HG03066 (cell line): ENCODE results near the gene DLG2.
"Not testable (repeated sequence)": the region's sequence is repeated elsewhere in the genome, so short reads cannot be mapped to it uniquely, and the experiment has no call there.

Experiments
- ATAC-seq: cut with Tn5 transposase; IDR thresholded peaks from one replicate; pipeline ENCODE4 v1.9.1; 2021; ENCODE audit warnings: low read depth; ENCODE audit not compliant: unreplicated experiment

Gene DLG2

GRCh38 chr11:85257837-85258236 is 369.3 kb downstream of the DLG2 start:
- ATAC-seq, result no peak

DNA sequence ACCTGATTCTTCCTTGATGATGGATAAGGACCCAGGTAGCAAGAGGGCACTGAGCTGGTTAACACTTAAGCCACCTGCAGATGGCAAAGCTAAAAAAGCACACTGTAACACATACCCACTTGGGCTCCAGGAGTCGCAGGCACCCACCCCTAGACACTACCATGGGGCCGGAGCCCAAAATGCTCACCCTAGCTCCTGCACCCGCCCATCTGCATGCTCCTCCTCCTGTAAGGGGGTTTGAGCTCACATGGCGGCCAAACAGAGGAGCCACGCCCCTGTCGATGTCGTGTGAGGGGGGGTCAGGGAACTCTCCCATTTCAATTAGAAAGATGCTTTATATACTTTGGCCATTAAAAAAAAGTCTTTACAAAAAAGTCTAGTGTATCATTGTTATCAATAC is 370.7 kb downstream of the DLG2 start:
- no peak for ATAC-seq

DNA sequence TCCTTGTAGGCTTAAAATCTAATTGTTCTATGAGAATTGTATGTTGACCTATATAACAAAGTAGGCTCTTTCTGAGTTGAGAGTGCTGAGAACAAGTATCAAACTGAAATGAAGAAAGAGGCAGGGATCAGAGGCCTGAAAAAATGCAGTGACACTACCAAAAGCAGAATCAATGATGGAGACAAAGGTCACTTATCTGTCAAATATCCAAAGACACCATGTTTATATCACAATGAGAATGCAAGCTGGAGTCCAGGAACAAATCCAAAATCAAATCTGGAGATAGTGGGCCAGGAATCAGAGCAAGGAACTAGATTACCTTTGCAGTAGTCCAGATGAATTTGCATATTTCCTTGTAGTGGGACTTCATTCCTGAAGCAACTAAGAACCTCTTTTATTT is 377.7 kb downstream of the DLG2 start:
- no peak for ATAC-seq

DNA sequence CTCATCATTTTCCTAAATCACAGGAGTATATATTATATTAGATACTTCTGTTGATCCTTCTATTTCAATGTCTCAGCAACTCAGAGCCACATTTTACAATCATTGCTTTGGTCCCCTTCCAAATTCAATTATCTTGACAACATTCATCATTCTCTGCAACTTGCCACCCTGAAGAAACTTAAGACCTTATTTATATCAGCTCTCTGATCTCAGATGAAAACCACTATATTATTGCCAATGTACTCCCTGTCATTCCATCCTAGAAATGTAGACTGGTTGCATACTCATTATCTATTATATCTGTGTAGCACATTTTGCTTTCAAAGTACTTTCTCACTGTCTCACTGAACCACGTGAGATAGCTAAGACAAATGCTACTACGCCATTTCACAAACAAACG is 379.3 kb downstream of the DLG2 start:
- no peak for ATAC-seq

- ATAC-seq, result no peak
Measured at GRCh38 chr11:85238906-85239305, 388.2 kb downstream of the DLG2 start.

DNA sequence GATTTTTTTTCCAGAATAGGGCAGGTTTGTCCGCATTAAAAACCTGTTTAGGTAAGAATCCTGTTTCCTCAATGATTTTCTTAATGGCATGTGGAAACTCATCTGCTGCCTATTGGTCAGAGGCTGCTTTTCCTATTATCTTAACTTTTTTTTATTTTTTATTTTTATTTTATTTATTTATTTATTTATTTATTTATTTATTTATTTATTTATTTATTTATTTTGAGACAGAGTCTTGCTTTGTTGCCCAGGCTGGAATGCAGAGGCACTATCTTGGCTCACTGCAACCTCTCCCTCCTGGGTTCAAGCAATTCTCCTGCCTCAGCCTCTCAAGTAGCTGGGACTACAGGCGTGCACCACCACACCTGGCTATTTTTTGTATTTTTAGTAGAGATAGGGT is 389.1 kb downstream of the DLG2 start:
- ATAC-seq, result not testable (repeated sequence)

DNA sequence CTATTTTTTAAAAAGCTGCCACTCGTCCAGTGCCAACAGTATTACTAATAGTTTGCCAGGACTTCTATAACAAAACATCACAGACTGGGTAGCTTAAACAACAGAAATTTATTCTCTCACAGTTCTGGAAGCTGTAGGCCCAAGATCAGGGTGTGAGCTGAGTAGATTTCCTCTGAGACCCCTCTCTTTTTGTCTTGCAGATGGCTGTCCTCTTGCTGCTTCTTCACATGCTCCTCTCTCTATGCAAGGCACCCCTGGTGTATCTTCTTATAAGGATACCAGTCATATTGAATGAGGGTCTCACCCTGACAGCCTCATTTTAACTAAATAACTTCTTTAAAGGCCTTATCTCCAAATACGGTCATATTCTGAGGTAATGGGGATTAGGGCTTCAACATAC is 390.9 kb downstream of the DLG2 start:
- no peak for ATAC-seq

- no peak for ATAC-seq
Measured at GRCh38 chr11:85232559-85232958, 394.6 kb downstream of the DLG2 start.

GRCh38 chr11:85231588-85231987 is 395.6 kb downstream of the DLG2 start:
- no peak for ATAC-seq

DNA sequence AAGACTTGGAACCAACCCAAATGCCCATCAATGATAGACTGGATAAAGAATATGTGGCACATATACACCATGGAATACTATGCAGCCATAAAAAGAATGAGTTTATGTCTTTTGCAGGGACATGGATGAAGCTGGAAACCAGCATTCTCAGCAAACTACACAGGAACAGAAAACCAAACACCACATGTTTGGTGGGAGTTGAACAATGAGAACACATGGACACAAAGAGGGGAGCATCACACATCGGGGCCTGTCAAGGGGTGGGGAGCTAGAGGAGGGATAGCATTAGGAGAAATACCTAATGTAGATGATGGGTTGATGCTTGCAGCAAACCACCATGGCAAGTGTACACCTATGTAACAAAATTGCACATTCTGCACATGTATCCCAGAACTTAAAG is 397.4 kb downstream of the DLG2 start:
- ATAC-seq, result not testable (repeated sequence)

DNA sequence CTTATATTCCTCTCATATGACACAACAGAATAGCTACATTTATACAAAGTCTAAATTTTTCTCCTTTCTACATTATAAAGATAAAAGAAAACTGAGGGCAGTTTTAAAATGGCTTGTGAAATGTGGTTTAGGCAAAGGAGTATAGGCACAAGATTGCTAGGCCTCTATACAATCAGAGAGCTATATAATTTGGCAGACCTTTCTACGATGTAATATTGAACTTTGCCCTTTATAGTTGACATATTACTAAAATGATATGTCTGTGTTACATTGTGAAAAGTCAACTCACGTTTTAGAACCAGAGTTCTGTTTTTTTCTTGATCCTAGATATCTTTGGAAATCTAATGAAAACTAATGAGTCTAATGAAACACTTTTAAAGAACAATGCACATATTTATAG is 430.2 kb downstream of the DLG2 start:
- no peak for ATAC-seq

- ATAC-seq, result no peak
Measured at GRCh38 chr11:85195934-85196333, 431.2 kb downstream of the DLG2 start.

DNA sequence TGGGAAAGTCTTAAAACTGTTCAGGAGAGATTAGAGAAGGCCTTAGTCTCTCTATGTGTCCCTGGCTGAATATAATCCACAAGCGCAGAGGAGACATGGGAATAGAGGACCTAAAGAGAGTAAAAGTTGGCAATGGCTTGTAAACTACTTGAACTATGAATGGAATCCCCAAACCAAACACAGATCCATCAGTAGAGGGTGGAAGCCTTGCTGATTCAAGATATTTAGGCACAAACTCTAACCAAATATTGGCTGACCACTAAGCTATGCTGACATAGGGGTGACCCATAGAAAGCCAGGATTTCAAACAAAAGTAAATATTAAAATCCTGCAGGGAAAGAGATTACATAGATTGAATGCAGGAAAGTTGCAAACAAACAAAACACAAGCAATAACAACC is 439.2 kb downstream of the DLG2 start:
- no peak for ATAC-seq

DNA sequence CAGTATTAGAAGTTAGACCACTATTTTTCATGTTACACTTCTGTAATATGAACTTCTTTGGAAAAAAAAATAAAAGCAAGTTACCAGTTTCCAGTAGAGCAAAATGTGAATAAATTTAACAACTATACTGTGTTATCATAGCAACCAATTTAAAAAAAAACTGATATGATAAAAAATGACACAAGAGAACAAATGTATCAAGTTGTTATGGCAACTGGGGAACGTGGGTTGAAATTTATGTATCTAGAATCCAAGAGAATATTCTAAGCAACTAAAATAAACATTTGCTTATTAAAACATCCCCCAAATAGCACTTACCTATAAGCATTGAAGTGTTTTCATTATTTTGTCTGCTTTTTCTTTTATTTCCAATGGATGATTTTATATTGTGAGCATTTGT is 442.4 kb downstream of the DLG2 start:
- no peak for ATAC-seq

DNA sequence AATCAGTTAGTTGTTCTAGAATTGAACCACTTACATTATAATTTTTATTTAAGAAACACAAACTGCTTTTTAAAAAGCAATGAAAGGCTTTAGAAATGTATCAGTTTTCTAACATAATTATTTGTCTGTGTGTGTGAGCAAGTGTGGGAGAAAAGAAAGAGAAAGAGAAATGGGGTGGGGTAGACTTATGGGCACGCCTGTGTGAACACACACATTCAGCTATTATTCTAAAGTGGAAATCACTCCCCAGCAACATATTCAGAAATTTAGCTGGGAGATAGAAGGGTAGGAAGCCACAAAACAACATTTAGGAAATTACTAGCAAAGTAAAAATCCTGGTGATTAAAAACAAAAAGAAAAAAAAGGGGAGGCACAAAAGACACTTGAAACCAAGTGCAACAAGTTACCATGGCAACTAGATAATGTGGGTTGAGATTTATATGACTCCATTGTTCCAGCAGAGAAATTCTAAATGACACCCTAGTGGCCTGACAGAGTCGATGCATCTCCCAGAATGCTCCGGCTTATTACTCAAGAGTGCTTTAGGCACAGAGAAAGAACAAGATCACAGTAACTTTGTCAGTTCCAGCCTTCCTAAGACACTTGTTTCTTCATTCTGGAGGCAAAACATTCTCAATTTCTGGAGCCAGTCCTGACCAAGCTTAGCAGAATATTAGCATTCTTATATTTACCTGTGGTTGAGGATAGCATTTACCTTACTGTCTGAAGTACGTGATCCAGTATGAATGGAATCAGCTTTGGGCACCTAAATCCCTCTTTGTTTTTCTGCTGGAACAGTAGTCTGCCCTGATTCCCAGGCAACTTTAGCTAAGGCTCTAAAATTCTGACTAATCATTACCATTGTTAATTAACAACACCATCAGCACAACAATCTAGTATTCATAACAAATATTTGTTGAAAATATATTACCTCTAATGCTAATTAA is 444.4 kb downstream of the DLG2 start:
- no peak for ATAC-seq

GRCh38 chr11:85180528-85180927 is 446.6 kb downstream of the DLG2 start:
- ATAC-seq, result no peak

- ATAC-seq, result no peak
Measured at GRCh38 chr11:85171648-85172257, 455.4 kb downstream of the DLG2 start.

GRCh38 chr11:85170184-85170583 is 457.0 kb downstream of the DLG2 start:
- ATAC-seq, result no peak

- ATAC-seq, result no peak
Measured at GRCh38 chr11:85167471-85167870, 459.7 kb downstream of the DLG2 start.

- ATAC-seq, result no peak
Measured at GRCh38 chr11:85167038-85167437, 460.1 kb downstream of the DLG2 start.

- no peak for ATAC-seq
Measured at GRCh38 chr11:85165819-85166218, 461.3 kb downstream of the DLG2 start.

DNA sequence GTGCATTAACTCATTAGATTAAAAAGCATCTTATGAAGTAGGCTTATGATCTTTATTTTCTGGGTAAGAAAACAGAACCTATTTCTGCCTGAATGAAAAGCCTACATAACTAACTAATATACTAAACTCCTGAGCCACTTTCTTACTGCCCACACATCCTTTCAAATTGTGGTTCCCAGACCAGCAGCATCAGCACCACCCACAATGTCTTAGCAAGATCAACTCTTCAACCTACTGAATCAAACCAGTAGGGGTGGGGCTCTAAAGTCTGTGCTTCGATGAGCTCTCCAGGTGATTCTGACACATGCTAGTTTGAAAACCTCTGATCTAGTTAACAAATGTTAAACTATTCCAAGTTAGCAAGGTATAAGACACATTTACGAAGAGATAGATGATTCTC is 462.4 kb downstream of the DLG2 start:
- ATAC-seq, result no peak
